ENCODE results near the gene SENP7.

Gene SENP7

GRCh38 chr3:101281521-101282030, 231.4 kb downstream of the SENP7 start:
- Mint-ChIP-seq H3K27me3 (no peaks in the 10 kb centered on the region), H3K4me3 (no peak overlapping the region), H3K9me3 (no peaks in the 10 kb centered on the region), H3K4me1 (no peaks in the 10 kb centered on the region), H3K27ac (no peak overlapping the region), H3K36me3 (peaks cover 2% of the 10 kb centered on the region)

GRCh38 chr3:101279765-101280385, 233.1 kb downstream of the SENP7 start:
- H3K9me3 Mint-ChIP-seq, result no peaks in the 10 kb centered on the region
- H3K4me1 Mint-ChIP-seq, result no peaks in the 10 kb centered on the region
- H3K27me3 Mint-ChIP-seq, result no peaks in the 10 kb centered on the region
- H3K27ac Mint-ChIP-seq, result no peak overlapping the region
- H3K4me3 Mint-ChIP-seq, result no peak overlapping the region
- peaks cover 3% of the 10 kb centered on the region for H3K36me3 Mint-ChIP-seq

GRCh38 chr3:101279162-101279561, 233.8 kb downstream of the SENP7 start:
- no peak overlapping the region for H3K4me3 Mint-ChIP-seq
- no peak overlapping the region for H3K27ac Mint-ChIP-seq
- no peaks in the 10 kb centered on the region for H3K9me3 Mint-ChIP-seq
- no peaks in the 10 kb centered on the region for H3K4me1 Mint-ChIP-seq
- peaks cover 3% of the 10 kb centered on the region for H3K36me3 Mint-ChIP-seq
- no peaks in the 10 kb centered on the region for H3K27me3 Mint-ChIP-seq

GRCh38 chr3:101278727-101279126, 234.3 kb downstream of the SENP7 start:
- Mint-ChIP-seq H3K36me3 (peaks cover 3% of the 10 kb centered on the region), H3K27ac (no peak overlapping the region), H3K4me3 (no peak overlapping the region), H3K9me3 (no peaks in the 10 kb centered on the region), H3K27me3 (no peaks in the 10 kb centered on the region), H3K4me1 (no peaks in the 10 kb centered on the region)
